ENCODE measurements around the gene PTN.

Gene PTN

DNA sequence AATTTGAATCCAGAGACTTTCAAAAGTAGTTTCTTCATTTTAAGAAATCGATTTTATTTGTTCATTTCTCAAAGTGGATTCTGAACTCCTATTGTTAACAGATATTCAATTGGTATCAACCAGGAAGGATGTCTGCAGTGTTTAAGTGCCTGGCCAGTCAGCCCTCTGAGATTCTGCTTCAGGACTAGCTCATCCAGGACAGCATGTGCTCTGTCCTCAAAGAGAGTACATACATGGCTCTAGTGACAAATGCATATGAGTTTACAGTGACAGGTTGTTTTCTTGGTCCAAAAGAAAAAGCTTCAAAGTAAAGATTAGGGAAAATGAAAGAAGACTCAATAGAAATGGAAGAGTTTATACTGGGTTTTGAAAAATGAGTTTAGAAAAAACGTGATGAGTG lies 8.4 kb upstream of the PTN start:
- TF ChIP-seq EZH2phosphoT487 (conservative IDR thresholded peaks at IDR 0.05; ENCODE audit: low read length) (no peak), CTCF (IDR thresholded peaks at IDR 0.05; ENCODE audit: insufficient read depth, low read length, poor library complexity, severe bottlenecking) (no peak)
- H3K9me2 ChIP-seq (replicated peaks; ENCODE audit: insufficient read depth, low read length) = no peaks in the 10 kb centered on the region
- H3K36me3 ChIP-seq (ENCODE audit: low read length) = no peaks in the 10 kb centered on the region
- no peak overlapping the region for H3K27ac ChIP-seq (ENCODE audit: low read depth, low read length)
- no peak overlapping the region for H3K4me3 ChIP-seq (ENCODE audit: insufficient read depth, low read length, poor library complexity, severe bottlenecking)
- H3K27me3 ChIP-seq (ENCODE audit: low read length) = no peaks in the 10 kb centered on the region
- H3K4me2 ChIP-seq (ENCODE audit: low read depth, low read length, poor library complexity, severe bottlenecking) = no peak overlapping the region
- H4K20me1 ChIP-seq (ENCODE audit: low read depth, low read length) = no peaks in the 10 kb centered on the region
- no peak overlapping the region for H3K9ac ChIP-seq (ENCODE audit: low read length)
- H3F3A ChIP-seq (ENCODE audit: insufficient read depth) = no peaks in the 10 kb centered on the region
- H3K79me2 ChIP-seq (ENCODE audit: insufficient read depth, low read length) = no peaks in the 10 kb centered on the region
- H2AFZ ChIP-seq (ENCODE audit: low read depth, low read length, severe bottlenecking) = no peak overlapping the region
- no peaks in the 10 kb centered on the region for H3K9me3 ChIP-seq (ENCODE audit: insufficient read depth, low read length)

DNA sequence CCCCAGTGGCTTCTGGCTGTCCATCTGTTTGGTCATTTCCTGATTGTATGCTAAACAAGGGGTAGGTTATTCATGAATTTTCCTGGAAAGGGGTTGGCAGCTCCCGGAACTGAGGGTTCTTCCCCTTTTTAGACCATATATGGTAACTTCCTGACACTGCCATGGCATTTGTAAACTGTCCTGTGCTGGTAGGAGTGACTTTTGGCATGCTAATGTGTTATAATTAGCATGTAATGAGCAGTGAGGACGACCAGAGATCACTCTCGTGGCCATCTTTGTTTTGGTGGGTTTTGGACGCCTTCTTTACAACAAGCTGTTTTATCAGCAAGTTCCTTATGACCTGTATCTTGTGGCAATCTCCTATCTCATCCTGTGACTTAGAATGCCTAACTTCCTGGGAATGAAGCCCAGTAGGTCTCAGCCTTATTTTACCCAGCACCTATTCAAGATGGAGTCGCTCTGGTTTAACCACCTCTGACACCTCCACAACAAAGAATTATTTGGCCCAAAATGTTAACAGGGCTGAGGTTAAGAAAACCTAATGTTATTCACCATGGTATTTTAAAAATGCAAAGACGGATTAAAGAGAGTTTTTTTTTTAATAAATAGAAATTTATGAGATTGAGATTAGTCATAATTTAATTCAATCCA lies 2.4 kb upstream of the PTN start:
- Histone ChIP-seq H3F3A (ENCODE audit: insufficient read depth) (no peaks in the 10 kb centered on the region), H3K27me3 (ENCODE audit: low read length) (no peaks in the 10 kb centered on the region), H3K27ac (ENCODE audit: low read depth, low read length) (no peak overlapping the region), H3K9ac (ENCODE audit: low read length) (no peak overlapping the region), H3K9me3 (ENCODE audit: insufficient read depth, low read length) (no peaks in the 10 kb centered on the region), H3K79me2 (ENCODE audit: insufficient read depth, low read length) (no peaks in the 10 kb centered on the region), H3K36me3 (ENCODE audit: low read length) (no peaks in the 10 kb centered on the region), H2AFZ (ENCODE audit: low read depth, low read length, severe bottlenecking) (no peak overlapping the region), H4K20me1 (ENCODE audit: low read depth, low read length) (no peaks in the 10 kb centered on the region), H3K4me2 (ENCODE audit: low read depth, low read length, poor library complexity, severe bottlenecking) (no peak overlapping the region), H3K9me2 (replicated peaks; ENCODE audit: insufficient read depth, low read length) (no peaks in the 10 kb centered on the region), H3K4me3 (ENCODE audit: insufficient read depth, low read length, poor library complexity, severe bottlenecking) (no peak overlapping the region)
- TF ChIP-seq EZH2phosphoT487 (conservative IDR thresholded peaks at IDR 0.05; ENCODE audit: low read length) = no peak
- TF ChIP-seq CTCF (IDR thresholded peaks at IDR 0.05; ENCODE audit: insufficient read depth, low read length, poor library complexity, severe bottlenecking) = no peak

- Histone ChIP-seq H3K27me3 (ENCODE audit: low read length) (no peaks in the 10 kb centered on the region), H2AFZ (ENCODE audit: low read depth, low read length, severe bottlenecking) (no peak overlapping the region), H3K9me2 (replicated peaks; ENCODE audit: insufficient read depth, low read length) (no peaks in the 10 kb centered on the region), H3K9me3 (ENCODE audit: insufficient read depth, low read length) (no peaks in the 10 kb centered on the region), H3K4me2 (ENCODE audit: low read depth, low read length, poor library complexity, severe bottlenecking) (no peak overlapping the region), H3K27ac (ENCODE audit: low read depth, low read length) (no peak overlapping the region), H3K36me3 (ENCODE audit: low read length) (no peaks in the 10 kb centered on the region), H3K9ac (ENCODE audit: low read length) (no peak overlapping the region), H3K4me3 (ENCODE audit: insufficient read depth, low read length, poor library complexity, severe bottlenecking) (no peak overlapping the region), H3F3A (ENCODE audit: insufficient read depth) (no peaks in the 10 kb centered on the region), H3K79me2 (ENCODE audit: insufficient read depth, low read length) (no peaks in the 10 kb centered on the region), H4K20me1 (ENCODE audit: low read depth, low read length) (no peaks in the 10 kb centered on the region)
- TF ChIP-seq EZH2phosphoT487 (conservative IDR thresholded peaks at IDR 0.05; ENCODE audit: low read length) (no peak), CTCF (IDR thresholded peaks at IDR 0.05; ENCODE audit: insufficient read depth, low read length, poor library complexity, severe bottlenecking) (no peak)
Observed at GRCh38 chr7:137342828-137343261, 688 bp downstream of the PTN start.

Data from SU-DHL-6 (cell line).